HCT116 (cell line): Measurements from ENCODE around the gene GCC1. TPM values are rescaled to one million over a fixed set of nuclear protein-coding genes. Genes with fewer than 3 reads are reported as not detected.

Experiments used
- ATAC-seq: fragments of 200-7000 bp; cut with Tn5 transposase; 2 replicates; pipeline ENCODE4 v1.9.1; 2020; ENCODE audit warnings: mild to moderate bottlenecking, moderate library complexity
- BruUV-seq: library from RNA; stranded (reverse); fragments of 400-500 nt; replicated peaks from 2 replicates; lab custom pipeline; 2021; lab: Mats Ljungman, UMichigan
- CTCF ChIA-PET: fragments of 300-600 bp; sonication (Branson Sonifier 250); formaldehyde crosslinking; loops from one replicate; lab custom pipeline; 2021; ENCODE audit warnings: antibody characterized with exemption; lab: Charles Lee
- POLR2A ChIA-PET: fragments of 300-600, 350-600 bp; sonication (Branson Sonifier 250); formaldehyde crosslinking; loops from one replicate; lab custom pipeline; 2021; ENCODE audit warnings: antibody characterized with exemption; lab: Charles Lee
- RAD21 ChIA-PET, 2 experiments: fragments of 300-600 bp; sonication (Branson Sonifier 250); formaldehyde crosslinking; loops; one replicate each; lab custom pipeline; 2023; ENCODE audit warnings: low total read pairs in 2 of 2; ENCODE audit not compliant: uncharacterized antibody in 2 of 2, unreplicated experiment in 2 of 2, low non-redundant PET in 1 of 2; lab: Charles Lee
- DNase-seq: peaks from one replicate; pipeline ENCODE4 v3.0.0-alpha.2; 2010; ENCODE audit warnings: low read depth, low spot score
- H2AFZ ChIP-seq: fragments of 200-600 bp; shearing (Covaris generic), sonication (generic); 2 replicates; pipeline ENCODE4 v1.6.1; 2017; ENCODE audit warnings: low read depth, mixed run types, mixed read lengths, antibody characterized with exemption, low read length; ENCODE audit not compliant: poor library complexity, severe bottlenecking
- H3K27ac ChIP-seq: 2 replicates; pipeline ENCODE4 v1.5.1; 2012; ENCODE audit warnings: low read depth, low read length
- H3K27me3 ChIP-seq: fragments of 200-600 bp; sonication (generic); 2 replicates; pipeline ENCODE4 v1.6.1; 2016; ENCODE audit warnings: mixed run types, low read length, mixed read lengths; ENCODE audit not compliant: insufficient read depth
- H3K36me3 ChIP-seq, 2 experiments: fragments of 200-500 bp in 1 of 2; fragments of 200-600 bp in 1 of 2; sonication (Bioruptor generic) in 1 of 2; sonication (generic) in 1 of 2; 2 replicates each; pipeline versions ENCODE4 v1.5.1 to v1.6.1; 2014 to 2016; ENCODE audit warnings: low read length in 2 of 2, inconsistent platforms in 1 of 2, mixed read lengths in 1 of 2, mixed run types in 1 of 2; ENCODE audit not compliant: insufficient read depth in 2 of 2, control insufficient read depth in 1 of 2
- H3K4me1 ChIP-seq, 2 experiments: fragments of 200-600 bp in 1 of 2; sonication (generic) in 1 of 2; 2 replicates each; pipeline versions ENCODE4 v1.5.1 to v1.6.1; 2012 to 2017; ENCODE audit warnings: low read length in 2 of 2, inconsistent platforms in 1 of 2, mild to moderate bottlenecking in 1 of 2, mixed read lengths in 1 of 2, mixed run types in 1 of 2, moderate library complexity in 1 of 2; ENCODE audit not compliant: insufficient read depth in 2 of 2, control insufficient read depth in 1 of 2
- H3K4me2 ChIP-seq: fragments of 200-600 bp; sonication (generic); 2 replicates; pipeline ENCODE4 v1.6.1; 2017; ENCODE audit warnings: mixed run types, low read length, mixed read lengths
- H3K4me3 ChIP-seq, 2 experiments: fragments of 200-600 bp in 1 of 2; sonication (generic) in 1 of 2; replicated peaks in 1 of 2; 2 replicates each; pipeline ENCODE4 v1.5.1; 2011 to 2016; ENCODE audit warnings: low read length in 2 of 2, control low read depth in 1 of 2, low read depth in 1 of 2, mild to moderate bottlenecking in 1 of 2, mixed read lengths in 1 of 2, mixed run types in 1 of 2
- H3K79me2 ChIP-seq: fragments of 200-600 bp; sonication (generic); 2 replicates; pipeline ENCODE4 v1.6.1; 2017; ENCODE audit warnings: mild to moderate bottlenecking, mixed run types, low read length, moderate library complexity, mixed read lengths; ENCODE audit not compliant: insufficient read depth
- H3K9ac ChIP-seq: fragments of 200-600 bp; sonication (generic); 2 replicates; pipeline ENCODE4 v1.6.1; 2016; ENCODE audit warnings: low read length, mixed read lengths
- H3K9me2 ChIP-seq: fragments of 200-600 bp; sonication (generic), shearing (Covaris generic); 2 replicates; pipeline ENCODE4 v1.6.1; 2017; ENCODE audit warnings: mixed run types, mild to moderate bottlenecking, moderate library complexity; ENCODE audit not compliant: insufficient read depth
- H3K9me3 ChIP-seq, 2 experiments: fragments of 200-500 bp in 1 of 2; fragments of 200-600 bp in 1 of 2; sonication (Bioruptor generic) in 1 of 2; sonication (generic) in 1 of 2; 2 replicates each; pipeline ENCODE4 v1.6.1; 2014 to 2017; ENCODE audit warnings: low read length in 2 of 2, mixed read lengths in 2 of 2, inconsistent platforms in 1 of 2, low read depth in 1 of 2, mild to moderate bottlenecking in 1 of 2, mixed run types in 1 of 2, moderate library complexity in 1 of 2; ENCODE audit not compliant: control insufficient read depth in 1 of 2, insufficient read depth in 1 of 2
- H4K20me1 ChIP-seq: fragments of 200-600 bp; sonication (generic), shearing (Covaris generic); 2 replicates; pipeline ENCODE4 v1.6.1; 2017; ENCODE audit warnings: mixed run types, mild to moderate bottlenecking, moderate library complexity; ENCODE audit not compliant: insufficient read depth
- ATF3 ChIP-seq: IDR thresholded peaks from 2 replicates; pipeline ENCODE4 v1.6.1; 2012
- CTCF ChIP-seq, 3 experiments: fragments of 200-600 bp in 1 of 3; sonication (generic) in 1 of 3; IDR thresholded peaks in 2 of 3; conservative IDR thresholded peaks in 1 of 3; 2 replicates each; pipeline ENCODE4 v1.5.1; 2012 to 2017; ENCODE audit warnings: low read depth in 2 of 3, low read length in 2 of 3, antibody characterized with exemption in 1 of 3, borderline replicate concordance in 1 of 3, control low read depth in 1 of 3, mild to moderate bottlenecking in 1 of 3, mixed read lengths in 1 of 3, mixed run types in 1 of 3, moderate library complexity in 1 of 3; ENCODE audit not compliant: insufficient read depth in 1 of 3
- JUND ChIP-seq: IDR thresholded peaks from 2 replicates; pipeline ENCODE4 v1.6.1; 2012
- MAX ChIP-seq: IDR thresholded peaks from 2 replicates; pipeline ENCODE4 v1.6.1; 2012
- POLR2AphosphoS5 ChIP-seq: IDR thresholded peaks from 2 replicates; pipeline ENCODE4 v1.6.1; 2011; ENCODE audit warnings: mild to moderate bottlenecking, low read depth, low read length, moderate library complexity
- REST ChIP-seq: IDR thresholded peaks from 2 replicates; pipeline ENCODE4 v1.6.1; 2012; ENCODE audit warnings: low read depth
- SIN3A ChIP-seq: IDR thresholded peaks from 2 replicates; pipeline ENCODE4 v1.6.1; 2012; ENCODE audit warnings: low read depth
- TCF7L2 ChIP-seq: IDR thresholded peaks from 2 replicates; pipeline ENCODE4 v1.7.0; 2011; ENCODE audit warnings: borderline replicate concordance, inconsistent platforms; ENCODE audit not compliant: insufficient read depth, insufficient read length; ENCODE audit errors: extremely low read depth
- ZBTB33 ChIP-seq: IDR thresholded peaks from 2 replicates; pipeline ENCODE4 v1.6.1; 2011; ENCODE audit warnings: mild to moderate bottlenecking, low read length, moderate library complexity; ENCODE audit not compliant: insufficient replicate concordance; ENCODE audit errors: extremely low read depth
- ZFX ChIP-seq: fragments of 450-650 bp; IDR thresholded peaks from 2 replicates; pipeline ENCODE4 v1.6.1; 2017
- ZNF274 ChIP-seq: fragments of 200-500 bp; sonication (Bioruptor generic); IDR thresholded peaks from 2 replicates; pipeline ENCODE4 v1.6.1; 2014; ENCODE audit warnings: mild to moderate bottlenecking, low read depth, low read length, inconsistent platforms
- intact Hi-C: fragments of 100-400 bp; cut with micrococcal nuclease; formaldehyde crosslinking; loops from 2 replicates; pipeline ENCODE4 v1.10.0; 2022
- total RNA-seq: library from RNA; stranded (reverse); gene quantifications from one replicate; pipeline ENCODE4 v1.2.1, GENCODE V29; 2021; ENCODE audit not compliant: unreplicated experiment

Gene GCC1
- total RNA-seq, 1 experiment from 2014 or later, result 17.9 TPM

- no peak for TF ChIP-seq TCF7L2
- no peak for TF ChIP-seq MAX
- no peak for TF ChIP-seq ZFX
- no peak for TF ChIP-seq ZNF274
- no peak for TF ChIP-seq SIN3A
- TF ChIP-seq JUND, result no peak
- no peak for TF ChIP-seq POLR2AphosphoS5
- TF ChIP-seq ZBTB33, result no peak
- TF ChIP-seq ATF3, result no peak
- no peak for TF ChIP-seq CTCF (IDR thresholded peaks at IDR 0.05 in 2 of 3, conservative IDR thresholded peaks at IDR 0.05 in 1 of 3; ENCODE audit: borderline replicate concordance in 1 of 3, insufficient read depth in 1 of 3, low read depth in 2 of 3, low read length in 2 of 3)
- TF ChIP-seq REST, result no peak
- DNase-seq (no peak), ATAC-seq (no peak)
- Histone ChIP-seq H3K27me3 (peaks cover 60% of the 10 kb centered on the region), H3K9me2 (no peaks in the 10 kb centered on the region), H3K9me3 (no peaks in the 10 kb centered on the region), H3K36me3 (no peaks in the 10 kb centered on the region), H3K27ac (no peak overlapping the region), H3K4me1 (no peaks in the 10 kb centered on the region), H3K4me2 (no peak overlapping the region), H4K20me1 (no peaks in the 10 kb centered on the region), H3K79me2 (no peaks in the 10 kb centered on the region), H3K9ac (no peak overlapping the region), H2AFZ (no peak overlapping the region), H3K4me3 (no peak overlapping the region)
- CTCF ChIA-PET, result no interaction called here
- intact Hi-C loops, result no loop called here
- POLR2A ChIA-PET, result no interaction called here
- RAD21 ChIA-PET, result no interaction called here
- no TSS peak for BruUV-seq
These were observed 49.1 kb downstream of the GCC1 start for GRCh38 chr7:127536394-127536691.
